SK-N-SH treated with all-trans-retinoic acid at 6 μM for 48 hours (cell line): ENCODE results near the gene BOD1.

Experiments
- BACH2 ChIP-seq: fragments of 250-450 bp; sonication (Bioruptor Pico); IDR thresholded peaks from 2 replicates; pipeline ENCODE4 v1.9.0; 2021; ENCODE audit warnings: mild to moderate bottlenecking, borderline replicate concordance
- CSDC2 ChIP-seq: fragments of 250-450 bp; sonication (Bioruptor Pico); IDR thresholded peaks from 2 replicates; pipeline ENCODE4 v1.5.0; 2020; ENCODE audit warnings: mild to moderate bottlenecking, moderate library complexity
- ISL1 ChIP-seq: fragments of 250-450 bp; sonication (Bioruptor Pico); IDR thresholded peaks from 2 replicates; pipeline ENCODE4 v2.1.2; 2022; ENCODE audit warnings: mild to moderate bottlenecking, moderate library complexity
- OSR1 ChIP-seq: fragments of 250-450 bp; sonication (Bioruptor Pico); IDR thresholded peaks from 2 replicates; pipeline ENCODE4 v1.8.0; 2022; ENCODE audit warnings: moderate library complexity, mild to moderate bottlenecking, inconsistent platforms
- RARB ChIP-seq: fragments of 250-450 bp; sonication (Bioruptor Pico); IDR thresholded peaks from 2 replicates; pipeline ENCODE4 v1.8.0; 2021; ENCODE audit warnings: mild to moderate bottlenecking, moderate library complexity
- ZC3H10 ChIP-seq: fragments of 250-450 bp; sonication (Bioruptor Pico); IDR thresholded peaks from 2 replicates; pipeline ENCODE4 v1.5.1; 2021; ENCODE audit warnings: mild to moderate bottlenecking, moderate library complexity
- ZFP3 ChIP-seq: fragments of 250-450 bp; sonication (Bioruptor Pico); IDR thresholded peaks from 2 replicates; pipeline ENCODE4 v1.5.0; 2020; ENCODE audit warnings: mild to moderate bottlenecking, moderate library complexity
- ZFP30 ChIP-seq: fragments of 450-650 bp; formaldehyde crosslinking; IDR thresholded peaks from 2 replicates; pipeline ENCODE4 v1.5.0; 2022; ENCODE audit warnings: mild to moderate bottlenecking, moderate library complexity
- ZNF70 ChIP-seq: fragments of 450-650 bp; formaldehyde crosslinking; IDR thresholded peaks from 2 replicates; pipeline ENCODE4 v1.5.0; 2020; ENCODE audit warnings: mild to moderate bottlenecking, moderate library complexity
- ZNF8 ChIP-seq: fragments of 450-650 bp; formaldehyde crosslinking; IDR thresholded peaks from 2 replicates; pipeline ENCODE4 v1.5.0; 2020; ENCODE audit warnings: mild to moderate bottlenecking, moderate library complexity
- TF ChIP-seq, protein P1 (sequence below): fragments of 250-450 bp; sonication (Bioruptor Pico); IDR thresholded peaks from 2 replicates; pipeline ENCODE4 v1.5.1; 2020; ENCODE audit warnings: low read depth, mild to moderate bottlenecking, moderate library complexity
- TF ChIP-seq, protein P2 (sequence below): fragments of 250-450 bp; sonication (Bioruptor Pico); IDR thresholded peaks from 2 replicates; pipeline ENCODE4 v1.8.0; 2020; ENCODE audit warnings: mild to moderate bottlenecking, moderate library complexity, borderline replicate concordance

GRCh38 chr5:173640156-173640804 is 23.8 kb upstream of the BOD1 start:
- no peak for TF ChIP-seq ZFP30 (CRISPR knock-in tag)
- no peak for TF ChIP-seq ZC3H10 (CRISPR knock-in tag)
- TF ChIP-seq OSR1: no peak
- TF ChIP-seq CSDC2 (CRISPR knock-in tag): no peak
- no peak for TF ChIP-seq ISL1 (CRISPR knock-in tag)
- TF ChIP-seq, protein P1, sequence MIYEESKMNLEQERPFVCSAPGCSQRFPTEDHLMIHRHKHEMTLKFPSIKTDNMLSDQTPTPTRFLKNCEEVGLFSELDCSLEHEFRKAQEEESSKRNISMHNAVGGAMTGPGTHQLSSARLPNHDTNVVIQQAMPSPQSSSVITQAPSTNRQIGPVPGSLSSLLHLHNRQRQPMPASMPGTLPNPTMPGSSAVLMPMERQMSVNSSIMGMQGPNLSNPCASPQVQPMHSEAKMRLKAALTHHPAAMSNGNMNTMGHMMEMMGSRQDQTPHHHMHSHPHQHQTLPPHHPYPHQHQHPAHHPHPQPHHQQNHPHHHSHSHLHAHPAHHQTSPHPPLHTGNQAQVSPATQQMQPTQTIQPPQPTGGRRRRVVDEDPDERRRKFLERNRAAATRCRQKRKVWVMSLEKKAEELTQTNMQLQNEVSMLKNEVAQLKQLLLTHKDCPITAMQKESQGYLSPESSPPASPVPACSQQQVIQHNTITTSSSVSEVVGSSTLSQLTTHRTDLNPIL (CRISPR knock-in tag): no peak
- no peak for TF ChIP-seq ZNF70
- TF ChIP-seq ZNF8 (CRISPR knock-in tag): no peak
- TF ChIP-seq, protein P2, sequence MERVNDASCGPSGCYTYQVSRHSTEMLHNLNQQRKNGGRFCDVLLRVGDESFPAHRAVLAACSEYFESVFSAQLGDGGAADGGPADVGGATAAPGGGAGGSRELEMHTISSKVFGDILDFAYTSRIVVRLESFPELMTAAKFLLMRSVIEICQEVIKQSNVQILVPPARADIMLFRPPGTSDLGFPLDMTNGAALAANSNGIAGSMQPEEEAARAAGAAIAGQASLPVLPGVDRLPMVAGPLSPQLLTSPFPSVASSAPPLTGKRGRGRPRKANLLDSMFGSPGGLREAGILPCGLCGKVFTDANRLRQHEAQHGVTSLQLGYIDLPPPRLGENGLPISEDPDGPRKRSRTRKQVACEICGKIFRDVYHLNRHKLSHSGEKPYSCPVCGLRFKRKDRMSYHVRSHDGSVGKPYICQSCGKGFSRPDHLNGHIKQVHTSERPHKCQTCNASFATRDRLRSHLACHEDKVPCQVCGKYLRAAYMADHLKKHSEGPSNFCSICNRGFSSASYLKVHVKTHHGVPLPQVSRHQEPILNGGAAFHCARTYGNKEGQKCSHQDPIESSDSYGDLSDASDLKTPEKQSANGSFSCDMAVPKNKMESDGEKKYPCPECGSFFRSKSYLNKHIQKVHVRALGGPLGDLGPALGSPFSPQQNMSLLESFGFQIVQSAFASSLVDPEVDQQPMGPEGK (CRISPR knock-in tag): no peak
- TF ChIP-seq RARB: no peak
- no peak for TF ChIP-seq ZFP3
- no peak for TF ChIP-seq BACH2 (CRISPR knock-in tag)
